ENCODE measurements around the gene SLITRK3. TPM values are rescaled to one million over a fixed set of nuclear protein-coding genes. Genes with fewer than 3 reads are reported as not detected.
"Not testable (repeated sequence)": the region's sequence is repeated elsewhere in the genome, so short reads cannot be mapped to it uniquely, and the experiment has no call there.

SLITRK3 gene
- total RNA-seq, 1 donor from 2014 or later = 0.79 TPM

DNA sequence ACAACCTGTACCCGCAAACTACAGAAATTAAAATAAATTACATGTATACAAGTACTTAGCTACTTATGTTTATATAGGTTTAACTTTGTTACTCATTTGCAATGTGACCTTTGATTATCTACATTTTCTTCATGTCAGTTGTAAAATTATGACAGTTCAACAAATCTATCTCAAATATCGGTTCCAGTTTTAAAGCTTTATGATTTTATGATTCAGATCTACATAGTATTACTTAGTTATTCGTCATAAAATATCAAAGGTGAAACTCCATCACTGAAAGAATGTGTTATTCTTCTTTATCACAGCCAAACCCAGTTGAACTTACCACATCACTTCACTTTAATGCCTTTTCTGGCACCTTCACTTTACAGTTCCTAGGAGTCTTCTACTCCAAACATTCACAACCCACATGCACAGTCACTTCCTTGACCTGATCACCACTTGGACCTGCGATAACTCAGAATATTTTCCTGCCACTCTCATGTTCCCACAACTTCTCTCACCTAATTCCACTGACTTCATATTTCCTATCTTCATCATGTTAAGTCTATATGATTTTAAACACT, 47.2 kb downstream of the SLITRK3 start:
- Histone ChIP-seq H3K9me3 (ENCODE audit: low read depth) (no peaks in the 10 kb centered on the region), H4K20me1 (ENCODE audit: low read depth) (no peaks in the 10 kb centered on the region), H2AFZ (replicated peaks) (no peak overlapping the region), H3K9ac (no peak overlapping the region), H3F3A (ENCODE audit: low read depth) (no peaks in the 10 kb centered on the region), H3K27ac (no peak overlapping the region), H3K4me2 (no peak overlapping the region), H3K36me3 (no peaks in the 10 kb centered on the region), H3K4me1 (no peaks in the 10 kb centered on the region), H3K4me3 (no peak overlapping the region), H3K79me2 (ENCODE audit: low read depth) (no peaks in the 10 kb centered on the region), H3K27me3 (no peaks in the 10 kb centered on the region)
- TF ChIP-seq EZH2 (IDR thresholded peaks at IDR 0.05) (no peak), EZH2phosphoT487 (IDR thresholded peaks at IDR 0.05) (no peak)
- no peaks in the 10 kb centered on the region for H3K4me1 Mint-ChIP-seq
- H3K27me3 Mint-ChIP-seq (ENCODE audit: insufficient read depth, low read depth) = no peaks in the 10 kb centered on the region
- no peaks in the 10 kb centered on the region for H3K9me3 Mint-ChIP-seq
- H3K36me3 Mint-ChIP-seq = no peaks in the 10 kb centered on the region
- H3K4me3 Mint-ChIP-seq = no peak overlapping the region
- no peak overlapping the region for H3K27ac Mint-ChIP-seq
- DNase-seq (ENCODE audit: low spot score) = no peak

DNA sequence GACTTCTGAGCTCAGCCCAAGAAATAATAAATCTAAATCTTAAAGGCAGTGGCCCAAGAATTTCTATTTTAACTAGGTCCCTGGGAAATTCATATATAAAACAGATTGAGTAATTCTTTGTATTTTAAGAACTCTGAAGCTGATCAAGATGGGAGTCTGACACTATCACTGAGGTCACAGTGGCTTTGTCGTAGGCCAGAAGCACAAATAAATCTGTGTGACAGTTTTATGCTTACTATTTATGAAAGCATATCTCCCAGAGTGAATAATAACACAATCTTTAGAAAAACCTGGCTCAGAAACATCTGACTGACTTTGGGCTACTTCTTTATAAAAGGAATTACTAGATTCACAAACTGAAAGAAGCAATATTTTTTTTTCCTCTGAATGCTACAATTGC, 51.9 kb downstream of the SLITRK3 start:
- H3K9me3 ChIP-seq (ENCODE audit: low read depth) = no peaks in the 10 kb centered on the region
- no peaks in the 10 kb centered on the region for H3K36me3 ChIP-seq
- Mint-ChIP-seq H3K9me3 (no peaks in the 10 kb centered on the region), H3K36me3 (no peaks in the 10 kb centered on the region), H3K4me1 (no peaks in the 10 kb centered on the region), H3K27me3 (ENCODE audit: insufficient read depth, low read depth) (no peaks in the 10 kb centered on the region), H3K4me3 (no peak overlapping the region), H3K27ac (no peak overlapping the region)
- no peaks in the 10 kb centered on the region for H4K20me1 ChIP-seq (ENCODE audit: low read depth)
- no peaks in the 10 kb centered on the region for H3K4me1 ChIP-seq
- DNase-seq (ENCODE audit: low spot score) = no peak
- no peak overlapping the region for H3K4me3 ChIP-seq
- TF ChIP-seq EZH2phosphoT487 (IDR thresholded peaks at IDR 0.05) = no peak
- TF ChIP-seq EZH2 (IDR thresholded peaks at IDR 0.05) = no peak
- TF ChIP-seq, protein P1, sequence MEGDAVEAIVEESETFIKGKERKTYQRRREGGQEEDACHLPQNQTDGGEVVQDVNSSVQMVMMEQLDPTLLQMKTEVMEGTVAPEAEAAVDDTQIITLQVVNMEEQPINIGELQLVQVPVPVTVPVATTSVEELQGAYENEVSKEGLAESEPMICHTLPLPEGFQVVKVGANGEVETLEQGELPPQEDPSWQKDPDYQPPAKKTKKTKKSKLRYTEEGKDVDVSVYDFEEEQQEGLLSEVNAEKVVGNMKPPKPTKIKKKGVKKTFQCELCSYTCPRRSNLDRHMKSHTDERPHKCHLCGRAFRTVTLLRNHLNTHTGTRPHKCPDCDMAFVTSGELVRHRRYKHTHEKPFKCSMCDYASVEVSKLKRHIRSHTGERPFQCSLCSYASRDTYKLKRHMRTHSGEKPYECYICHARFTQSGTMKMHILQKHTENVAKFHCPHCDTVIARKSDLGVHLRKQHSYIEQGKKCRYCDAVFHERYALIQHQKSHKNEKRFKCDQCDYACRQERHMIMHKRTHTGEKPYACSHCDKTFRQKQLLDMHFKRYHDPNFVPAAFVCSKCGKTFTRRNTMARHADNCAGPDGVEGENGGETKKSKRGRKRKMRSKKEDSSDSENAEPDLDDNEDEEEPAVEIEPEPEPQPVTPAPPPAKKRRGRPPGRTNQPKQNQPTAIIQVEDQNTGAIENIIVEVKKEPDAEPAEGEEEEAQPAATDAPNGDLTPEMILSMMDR (IDR thresholded peaks at IDR 0.05) = no peak
- no peaks in the 10 kb centered on the region for H3K79me2 ChIP-seq (ENCODE audit: low read depth)
- H3F3A ChIP-seq (ENCODE audit: low read depth) = no peaks in the 10 kb centered on the region
- H3K4me2 ChIP-seq = no peak overlapping the region
- H3K27ac ChIP-seq = no peak overlapping the region
- no peak overlapping the region for H2AFZ ChIP-seq (replicated peaks)
- no peak overlapping the region for H3K9ac ChIP-seq
- no peaks in the 10 kb centered on the region for H3K27me3 ChIP-seq

GRCh38 chr3:165139918-165140317, 56.3 kb downstream of the SLITRK3 start:
- H4K20me1 ChIP-seq (ENCODE audit: low read depth); H3K9ac ChIP-seq; H3K27me3 ChIP-seq; H3K36me3 ChIP-seq; H3K36me3 Mint-ChIP-seq; DNase-seq (ENCODE audit: low spot score); H2AFZ ChIP-seq (replicated peaks); H3K9me3 Mint-ChIP-seq; H3F3A ChIP-seq (ENCODE audit: low read depth); H3K27ac ChIP-seq; H3K4me1 Mint-ChIP-seq; H3K4me1 ChIP-seq; H3K4me2 ChIP-seq; H3K4me3 ChIP-seq; H3K27ac Mint-ChIP-seq; H3K4me3 Mint-ChIP-seq; H3K27me3 Mint-ChIP-seq (ENCODE audit: insufficient read depth, low read depth); H3K9me3 ChIP-seq (ENCODE audit: low read depth); H3K79me2 ChIP-seq (ENCODE audit: low read depth): not testable (repeated sequence)

Other genes starting within 250 kb of the SLITRK3 start
- gene SI, start 117.9 kb downstream of the SLITRK3 start, total RNA-seq (ENCODE audit: low replicate concordance) = not detected in 2 replicates

Data from neural progenitor cell (in vitro differentiated cells).